Neural progenitor cell (in vitro differentiated cells): Measurements from ENCODE around the gene P3H2. TPM values are rescaled to one million over a fixed set of nuclear protein-coding genes. Genes with fewer than 3 reads are reported as not detected.

Experiments
- DNase-seq: peaks from one replicate; pipeline ENCODE4 v3.0.0-alpha.2; 2016; ENCODE audit warnings: low spot score
- H2AFZ ChIP-seq: fragments of 200-600 bp; sonication (generic); replicated peaks from 2 replicates; pipeline ENCODE4 v1.6.1; 2016; ENCODE audit warnings: antibody characterized with exemption
- H3F3A ChIP-seq: fragments of 200-600 bp; sonication (generic); 2 replicates; pipeline ENCODE4 v1.6.1; 2016; ENCODE audit warnings: antibody characterized with exemption, low read depth
- H3K27ac ChIP-seq: fragments of 200-600 bp; sonication (generic); 2 replicates; pipeline ENCODE4 v1.5.1; 2016; ENCODE audit warnings: mild to moderate bottlenecking
- H3K27me3 ChIP-seq: fragments of 200-600 bp; sonication (generic); 2 replicates; pipeline ENCODE4 v1.6.1; 2016; ENCODE audit warnings: mild to moderate bottlenecking, moderate library complexity
- H3K36me3 ChIP-seq: fragments of 200-600 bp; sonication (generic); 2 replicates; pipeline ENCODE4 v1.5.1; 2016
- H3K4me1 ChIP-seq: fragments of 200-600 bp; sonication (generic); 2 replicates; pipeline ENCODE4 v1.6.1; 2016; ENCODE audit warnings: mixed run types
- H3K4me2 ChIP-seq: fragments of 200-600 bp; sonication (generic); 2 replicates; pipeline ENCODE4 v1.6.1; 2016
- H3K4me3 ChIP-seq: fragments of 200-600 bp; sonication (generic); 2 replicates; pipeline ENCODE4 v1.5.1; 2016
- H3K79me2 ChIP-seq: fragments of 200-600 bp; sonication (generic); 2 replicates; pipeline ENCODE4 v1.6.1; 2016; ENCODE audit warnings: low read depth
- H3K9ac ChIP-seq: fragments of 200-600 bp; sonication (generic); 2 replicates; pipeline ENCODE4 v1.6.1; 2016
- H3K9me3 ChIP-seq: fragments of 200-600 bp; sonication (generic); 2 replicates; pipeline ENCODE4 v1.5.1; 2016; ENCODE audit warnings: low read depth
- H4K20me1 ChIP-seq: fragments of 200-600 bp; sonication (generic); 2 replicates; pipeline ENCODE4 v1.6.1; 2016; ENCODE audit warnings: low read depth
- H3K27ac Mint-ChIP-seq: 3 replicates; pipeline ENCODE4 v1.8.0; 2021; ENCODE audit warnings: mixed read lengths
- H3K27me3 Mint-ChIP-seq: 2 replicates; pipeline ENCODE4 v1.8.0; 2022; ENCODE audit warnings: low read depth, mild to moderate bottlenecking, inconsistent platforms, moderate library complexity, mixed read lengths; ENCODE audit not compliant: insufficient read depth
- H3K36me3 Mint-ChIP-seq: 3 replicates; pipeline ENCODE4 v1.8.0; 2021; ENCODE audit warnings: mixed read lengths
- H3K4me1 Mint-ChIP-seq: 3 replicates; pipeline ENCODE4 v1.8.0; 2021; ENCODE audit warnings: mixed read lengths
- H3K4me3 Mint-ChIP-seq: 3 replicates; pipeline ENCODE4 v1.8.0; 2021; ENCODE audit warnings: mild to moderate bottlenecking, moderate library complexity, mixed read lengths
- H3K9me3 Mint-ChIP-seq: 3 replicates; pipeline ENCODE4 v1.8.0; 2020; ENCODE audit warnings: mixed read lengths
- EZH2 ChIP-seq: fragments of 200-600 bp; sonication (generic); IDR thresholded peaks from 2 replicates; pipeline ENCODE4 v1.6.1; 2017; ENCODE audit warnings: antibody characterized with exemption, mild to moderate bottlenecking, moderate library complexity
- EZH2phosphoT487 ChIP-seq: fragments of 200-600 bp; sonication (generic); IDR thresholded peaks from 2 replicates; pipeline ENCODE4 v1.6.1; 2017; ENCODE audit warnings: antibody characterized with exemption
- total RNA-seq: library from RNA; depleted of rRNA; stranded (reverse); fragments of >200 nt; gene quantifications from 2 replicates; pipeline ENCODE4 v1.2.3, GENCODE V29; 2015; ENCODE audit warnings: low replicate concordance
- TF ChIP-seq, protein P1 (sequence below): fragments of 200-600 bp; sonication (generic); IDR thresholded peaks from 2 replicates; pipeline ENCODE4 v1.5.1; 2017; ENCODE audit warnings: antibody characterized with exemption, mild to moderate bottlenecking

P3H2 gene
- total RNA-seq, 1 donor from 2014 or later: 21.4 TPM

DNA sequence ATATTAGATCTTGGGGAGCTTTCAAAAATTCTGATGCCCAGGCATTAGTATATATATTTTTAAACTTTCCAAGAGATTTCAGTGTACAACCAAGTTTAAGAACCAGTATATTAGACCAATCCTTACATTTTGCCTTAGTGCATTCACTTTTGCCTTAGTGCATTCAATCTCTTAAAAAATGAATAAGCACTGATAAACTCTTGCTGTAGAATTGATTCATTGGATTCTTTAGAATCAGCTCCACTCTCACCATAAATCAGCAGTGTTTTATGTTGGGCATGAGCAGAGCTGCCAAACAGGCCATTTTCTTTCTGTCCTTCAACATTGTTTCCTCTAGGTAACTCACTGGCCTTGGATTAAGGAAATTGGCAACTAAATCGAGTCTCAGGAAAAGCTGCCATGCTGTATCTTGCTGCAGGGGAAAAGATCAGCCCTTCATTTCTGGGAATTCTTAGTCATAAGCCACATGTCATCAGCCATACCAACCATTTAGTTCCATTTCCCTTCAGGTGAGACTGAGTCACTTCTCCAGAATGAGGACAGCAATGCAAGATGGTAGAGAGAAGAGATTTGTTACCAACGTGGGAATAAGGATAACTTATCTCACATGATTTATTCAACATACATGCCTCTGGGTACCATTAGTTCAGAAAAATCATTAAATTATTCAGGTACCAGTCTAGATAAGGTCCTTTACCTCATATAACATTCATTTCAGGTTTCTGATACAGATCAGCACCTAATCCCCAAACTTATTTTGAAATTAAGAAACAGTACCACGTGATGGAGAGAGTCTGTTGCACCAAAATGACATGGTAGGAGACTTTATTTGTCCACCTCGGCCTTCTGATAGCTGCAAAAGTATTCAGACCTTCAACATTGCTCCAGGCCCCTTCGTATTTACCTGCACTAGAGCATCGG is 192.5 kb downstream of the P3H2 start:
- no peaks in the 10 kb centered on the region for H4K20me1 ChIP-seq
- Mint-ChIP-seq H3K27me3 (no peaks in the 10 kb centered on the region), H3K4me3 (no peak overlapping the region), H3K36me3 (no peaks in the 10 kb centered on the region), H3K4me1 (no peaks in the 10 kb centered on the region), H3K9me3 (no peaks in the 10 kb centered on the region), H3K27ac (no peak overlapping the region)
- no peak overlapping the region for H3K4me2 ChIP-seq
- DNase-seq: no peak
- H2AFZ ChIP-seq: no peak overlapping the region
- no peaks in the 10 kb centered on the region for H3F3A ChIP-seq
- no peaks in the 10 kb centered on the region for H3K36me3 ChIP-seq
- no peaks in the 10 kb centered on the region for H3K4me1 ChIP-seq
- H3K79me2 ChIP-seq: no peaks in the 10 kb centered on the region
- no peak overlapping the region for H3K9ac ChIP-seq
- no peak overlapping the region for H3K4me3 ChIP-seq
- no peaks in the 10 kb centered on the region for H3K27me3 ChIP-seq
- no peak overlapping the region for H3K27ac ChIP-seq
- H3K9me3 ChIP-seq: no peaks in the 10 kb centered on the region
- TF ChIP-seq EZH2 (no peak), EZH2phosphoT487 (no peak)
- TF ChIP-seq, protein P1, sequence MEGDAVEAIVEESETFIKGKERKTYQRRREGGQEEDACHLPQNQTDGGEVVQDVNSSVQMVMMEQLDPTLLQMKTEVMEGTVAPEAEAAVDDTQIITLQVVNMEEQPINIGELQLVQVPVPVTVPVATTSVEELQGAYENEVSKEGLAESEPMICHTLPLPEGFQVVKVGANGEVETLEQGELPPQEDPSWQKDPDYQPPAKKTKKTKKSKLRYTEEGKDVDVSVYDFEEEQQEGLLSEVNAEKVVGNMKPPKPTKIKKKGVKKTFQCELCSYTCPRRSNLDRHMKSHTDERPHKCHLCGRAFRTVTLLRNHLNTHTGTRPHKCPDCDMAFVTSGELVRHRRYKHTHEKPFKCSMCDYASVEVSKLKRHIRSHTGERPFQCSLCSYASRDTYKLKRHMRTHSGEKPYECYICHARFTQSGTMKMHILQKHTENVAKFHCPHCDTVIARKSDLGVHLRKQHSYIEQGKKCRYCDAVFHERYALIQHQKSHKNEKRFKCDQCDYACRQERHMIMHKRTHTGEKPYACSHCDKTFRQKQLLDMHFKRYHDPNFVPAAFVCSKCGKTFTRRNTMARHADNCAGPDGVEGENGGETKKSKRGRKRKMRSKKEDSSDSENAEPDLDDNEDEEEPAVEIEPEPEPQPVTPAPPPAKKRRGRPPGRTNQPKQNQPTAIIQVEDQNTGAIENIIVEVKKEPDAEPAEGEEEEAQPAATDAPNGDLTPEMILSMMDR: no peak

DNA sequence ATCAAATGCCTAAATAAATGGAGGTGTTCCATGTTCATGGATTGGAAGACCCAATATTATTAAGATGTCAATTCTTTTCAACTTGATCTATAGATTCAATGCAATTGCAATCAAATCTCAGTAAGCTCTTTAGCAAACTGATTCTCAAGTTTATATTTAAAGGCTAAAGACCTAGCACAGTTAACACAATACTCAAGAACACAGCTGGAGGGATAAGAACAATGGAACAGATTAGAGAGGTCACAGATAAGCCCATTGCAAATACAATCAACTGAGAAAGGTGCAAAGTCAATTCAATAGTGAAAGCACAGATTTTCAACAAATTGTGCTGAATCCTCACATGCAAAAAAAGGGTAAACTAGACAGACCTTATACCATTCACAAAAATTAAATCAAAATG is 198.9 kb downstream of the P3H2 start:
- Mint-ChIP-seq H3K4me3 (no peak overlapping the region), H3K27me3 (peaks cover 2% of the 10 kb centered on the region), H3K4me1 (no peaks in the 10 kb centered on the region), H3K9me3 (peaks cover 2% of the 10 kb centered on the region), H3K36me3 (no peaks in the 10 kb centered on the region), H3K27ac (no peak overlapping the region)
- H3K4me2 ChIP-seq: no peak overlapping the region
- no peak overlapping the region for H3K4me3 ChIP-seq
- no peaks in the 10 kb centered on the region for H3K9me3 ChIP-seq
- no peaks in the 10 kb centered on the region for H4K20me1 ChIP-seq
- peaks cover 8% of the 10 kb centered on the region for H3K27me3 ChIP-seq
- no peaks in the 10 kb centered on the region for H3K79me2 ChIP-seq
- no peak overlapping the region for H3K27ac ChIP-seq
- H3K9ac ChIP-seq: no peak overlapping the region
- H3K36me3 ChIP-seq: no peaks in the 10 kb centered on the region
- TF ChIP-seq, protein P1: no peak
- no peak for TF ChIP-seq EZH2
- TF ChIP-seq EZH2phosphoT487: peak; percentile 43
- H3F3A ChIP-seq: no peaks in the 10 kb centered on the region
- no peaks in the 10 kb centered on the region for H3K4me1 ChIP-seq
- no peak overlapping the region for H2AFZ ChIP-seq
- peak; percentile 18 for DNase-seq

DNA sequence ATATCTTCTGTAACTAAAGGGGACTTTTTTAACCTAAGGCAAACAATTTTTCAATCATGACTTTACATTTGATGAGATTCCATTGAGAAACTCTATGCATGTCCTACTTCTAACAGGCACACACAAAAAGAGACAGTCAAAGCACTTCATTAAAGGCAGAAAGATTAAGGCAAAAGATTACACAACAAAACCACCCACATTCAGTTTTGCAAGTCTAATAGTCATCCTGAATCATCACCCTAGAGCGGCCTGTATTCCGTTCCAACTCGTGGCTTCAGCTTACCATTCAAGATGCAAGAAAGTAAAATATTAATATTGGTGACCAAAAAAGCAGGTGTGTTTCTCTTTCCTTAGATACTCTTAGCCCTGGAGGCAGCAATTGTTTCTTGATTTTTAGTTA is 205.9 kb downstream of the P3H2 start:
- no peaks in the 10 kb centered on the region for H3K9me3 ChIP-seq
- TF ChIP-seq, protein P1: no peak
- TF ChIP-seq EZH2phosphoT487 (no peak), EZH2 (no peak)
- no peaks in the 10 kb centered on the region for H3K36me3 ChIP-seq
- DNase-seq: no peak
- peaks cover 2% of the 10 kb centered on the region for H3K27me3 Mint-ChIP-seq
- no peaks in the 10 kb centered on the region for H3K4me1 ChIP-seq
- no peak overlapping the region for H3K9ac ChIP-seq
- H3K27ac ChIP-seq: no peak overlapping the region
- no peak overlapping the region for H3K4me3 ChIP-seq
- H3K36me3 Mint-ChIP-seq: no peaks in the 10 kb centered on the region
- H3K27me3 ChIP-seq: no peaks in the 10 kb centered on the region
- no peak overlapping the region for H3K4me3 Mint-ChIP-seq
- H3K4me2 ChIP-seq: no peak overlapping the region
- no peak overlapping the region for H2AFZ ChIP-seq
- no peak overlapping the region for H3K27ac Mint-ChIP-seq
- no peaks in the 10 kb centered on the region for H4K20me1 ChIP-seq
- no peaks in the 10 kb centered on the region for H3F3A ChIP-seq
- H3K4me1 Mint-ChIP-seq: no peaks in the 10 kb centered on the region
- H3K79me2 ChIP-seq: no peaks in the 10 kb centered on the region
- no peaks in the 10 kb centered on the region for H3K9me3 Mint-ChIP-seq
